CD4-positive, CD25-positive, alpha-beta regulatory T cell (primary cell): ENCODE measurements around the gene OR51G2. TPM values are rescaled to one million over a fixed set of nuclear protein-coding genes. Genes with fewer than 3 reads are reported as not detected.

Source experiments
- polyA plus RNA-seq, 4 donors: library from polyadenylated mRNA; unstranded; fragments of 300-500 nt; fragmentation: Illumina TruSeq; gene quantifications; one replicate each; pipeline ENCODE4 v1.2.3, GENCODE V29; 2021
- total RNA-seq: library from RNA; stranded (reverse); gene quantifications from one replicate; pipeline ENCODE4 v1.2.3, GENCODE V29; 2022

Gene OR51G2
- total and polyA plus RNA-seq, 5 donors from 2014 or later: not detected

Other genes starting within 250 kb of the OR51G2 start
- gene OR51E2, start 221.5 kb downstream of the OR51G2 start, total RNA-seq: not detected
- gene OR51E2, start 221.5 kb downstream of the OR51G2 start, polyA plus RNA-seq: not detected
- gene MMP26, start 214.6 kb downstream of the OR51G2 start, total RNA-seq: not detected
- not detected for gene MMP26, start 214.6 kb downstream of the OR51G2 start, polyA plus RNA-seq
- gene OR51F1, start 149.4 kb downstream of the OR51G2 start, total RNA-seq: not detected
- not detected for gene OR51F1, start 149.4 kb downstream of the OR51G2 start, polyA plus RNA-seq
- gene OR52R1, start 115.0 kb downstream of the OR51G2 start, total RNA-seq: not detected
- not detected for gene OR52R1, start 115.0 kb downstream of the OR51G2 start, polyA plus RNA-seq
- gene OR51F2, start 98.0 kb downstream of the OR51G2 start, total RNA-seq: not detected
- not detected for gene OR51F2, start 98.0 kb downstream of the OR51G2 start, polyA plus RNA-seq
- not detected for gene OR51S1, start 70.1 kb downstream of the OR51G2 start, total RNA-seq
- not detected for gene OR51S1, start 70.1 kb downstream of the OR51G2 start, polyA plus RNA-seq
- not detected for gene OR51T1, start 37.5 kb downstream of the OR51G2 start, total RNA-seq
- gene OR51T1, start 37.5 kb downstream of the OR51G2 start, polyA plus RNA-seq: not detected
- not detected for gene OR51A7, start 15.6 kb downstream of the OR51G2 start, total RNA-seq
- gene OR51A7, start 15.6 kb downstream of the OR51G2 start, polyA plus RNA-seq: not detected
- gene OR51G1, start 5.0 kb upstream of the OR51G2 start, total RNA-seq: not detected
- not detected for gene OR51G1, start 5.0 kb upstream of the OR51G2 start, polyA plus RNA-seq
- not detected for gene OR51A4, start 28.3 kb upstream of the OR51G2 start, total RNA-seq
- not detected for gene OR51A4, start 28.3 kb upstream of the OR51G2 start, polyA plus RNA-seq
- not detected for gene OR51A2, start 36.4 kb upstream of the OR51G2 start, total RNA-seq
- not detected for gene OR51A2, start 36.4 kb upstream of the OR51G2 start, polyA plus RNA-seq
- not detected for gene OR51L1, start 75.5 kb upstream of the OR51G2 start, total RNA-seq
- gene OR51L1, start 75.5 kb upstream of the OR51G2 start, polyA plus RNA-seq: not detected
- not detected for gene OR52J3, start 127.2 kb upstream of the OR51G2 start, total RNA-seq
- gene OR52J3, start 127.2 kb upstream of the OR51G2 start, polyA plus RNA-seq: not detected
- not detected for gene OR52E2, start 140.3 kb upstream of the OR51G2 start, total RNA-seq
- gene OR52E2, start 140.3 kb upstream of the OR51G2 start, polyA plus RNA-seq: not detected
- gene OR52E1, start 150.2 kb upstream of the OR51G2 start, total RNA-seq: not detected
- not detected for gene OR52E1, start 150.2 kb upstream of the OR51G2 start, polyA plus RNA-seq
- gene OR52A5, start 219.0 kb upstream of the OR51G2 start, total RNA-seq: not detected
- gene OR52A5, start 219.0 kb upstream of the OR51G2 start, polyA plus RNA-seq: not detected
- gene OR52A1, start 235.4 kb upstream of the OR51G2 start, total RNA-seq: not detected
- not detected for gene OR52A1, start 235.4 kb upstream of the OR51G2 start, polyA plus RNA-seq